Fibroblast of pulmonary artery (primary cell): ENCODE data around the gene ROBO3.
A peak's percentile ranks its signal among the peaks of the same experiment; 100 is the strongest.

Source experiments
- DNase-seq: peaks from one replicate; pipeline ENCODE4 v3.0.0-alpha.2; 2010; ENCODE audit warnings: low read depth
- H3K4me3 ChIP-seq: replicated peaks from 2 replicates; pipeline ENCODE4 v1.5.1; 2011; ENCODE audit warnings: low read depth, mild to moderate bottlenecking, control low read depth, low read length, moderate library complexity
- TF ChIP-seq, protein P1 (sequence below): IDR thresholded peaks from 2 replicates; pipeline ENCODE4 v1.5.1; 2011; ENCODE audit warnings: mild to moderate bottlenecking, control low read depth, low read length, inconsistent platforms; ENCODE audit errors: missing control alignments

Gene ROBO3

DNA sequence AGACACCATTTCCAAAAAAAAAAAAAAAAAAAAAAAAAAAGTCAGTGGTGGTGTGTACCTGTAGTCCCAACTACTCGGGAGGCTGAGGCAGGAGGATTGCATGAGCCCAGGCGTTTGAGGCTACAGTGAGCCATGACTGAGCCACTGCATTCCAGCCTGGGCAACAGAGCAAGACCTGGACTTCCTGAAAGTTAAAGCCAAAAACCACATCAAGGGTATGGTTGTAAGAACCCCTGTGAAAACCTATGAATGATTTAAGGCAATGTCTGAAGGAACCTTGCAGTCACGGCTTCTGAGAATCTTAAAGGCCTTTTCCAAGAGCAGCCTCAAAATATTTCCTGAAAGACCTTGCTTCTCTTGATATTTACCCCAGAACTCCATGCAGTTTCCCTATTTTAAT is 34.5 kb upstream of the ROBO3 start:
- TF ChIP-seq, protein P1, sequence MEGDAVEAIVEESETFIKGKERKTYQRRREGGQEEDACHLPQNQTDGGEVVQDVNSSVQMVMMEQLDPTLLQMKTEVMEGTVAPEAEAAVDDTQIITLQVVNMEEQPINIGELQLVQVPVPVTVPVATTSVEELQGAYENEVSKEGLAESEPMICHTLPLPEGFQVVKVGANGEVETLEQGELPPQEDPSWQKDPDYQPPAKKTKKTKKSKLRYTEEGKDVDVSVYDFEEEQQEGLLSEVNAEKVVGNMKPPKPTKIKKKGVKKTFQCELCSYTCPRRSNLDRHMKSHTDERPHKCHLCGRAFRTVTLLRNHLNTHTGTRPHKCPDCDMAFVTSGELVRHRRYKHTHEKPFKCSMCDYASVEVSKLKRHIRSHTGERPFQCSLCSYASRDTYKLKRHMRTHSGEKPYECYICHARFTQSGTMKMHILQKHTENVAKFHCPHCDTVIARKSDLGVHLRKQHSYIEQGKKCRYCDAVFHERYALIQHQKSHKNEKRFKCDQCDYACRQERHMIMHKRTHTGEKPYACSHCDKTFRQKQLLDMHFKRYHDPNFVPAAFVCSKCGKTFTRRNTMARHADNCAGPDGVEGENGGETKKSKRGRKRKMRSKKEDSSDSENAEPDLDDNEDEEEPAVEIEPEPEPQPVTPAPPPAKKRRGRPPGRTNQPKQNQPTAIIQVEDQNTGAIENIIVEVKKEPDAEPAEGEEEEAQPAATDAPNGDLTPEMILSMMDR = no peak
- no peak overlapping the region for H3K4me3 ChIP-seq
- DNase-seq = no peak

- TF ChIP-seq, protein P1 = no peak
- no peak for DNase-seq
Measured at GRCh38 chr11:124831897-124832296, 33.3 kb upstream of the ROBO3 start.

GRCh38 chr11:124832571-124832970 is 32.7 kb upstream of the ROBO3 start:
- TF ChIP-seq, protein P1 = no peak
- no peak for DNase-seq
- H3K4me3 ChIP-seq = no peak overlapping the region

More at GRCh38 chr11:124831897-124832296, 33.3 kb upstream of the ROBO3 start:
- no peak overlapping the region for H3K4me3 ChIP-seq

- H3K4me3 ChIP-seq = no peak overlapping the region
- TF ChIP-seq, protein P1 = no peak
- DNase-seq = no peak
Measured at GRCh38 chr11:124834526-124835180, 30.6 kb upstream of the ROBO3 start.

GRCh38 chr11:124835918-124836317 is 29.3 kb upstream of the ROBO3 start:
- H3K4me3 ChIP-seq = no peak overlapping the region
- DNase-seq = no peak
- TF ChIP-seq, protein P1 = no peak

GRCh38 chr11:124837491-124837856 is 27.8 kb upstream of the ROBO3 start:
- TF ChIP-seq, protein P1 = peak; percentile 79
- peak; percentile 93 for DNase-seq
- H3K4me3 ChIP-seq = no peak overlapping the region

DNA sequence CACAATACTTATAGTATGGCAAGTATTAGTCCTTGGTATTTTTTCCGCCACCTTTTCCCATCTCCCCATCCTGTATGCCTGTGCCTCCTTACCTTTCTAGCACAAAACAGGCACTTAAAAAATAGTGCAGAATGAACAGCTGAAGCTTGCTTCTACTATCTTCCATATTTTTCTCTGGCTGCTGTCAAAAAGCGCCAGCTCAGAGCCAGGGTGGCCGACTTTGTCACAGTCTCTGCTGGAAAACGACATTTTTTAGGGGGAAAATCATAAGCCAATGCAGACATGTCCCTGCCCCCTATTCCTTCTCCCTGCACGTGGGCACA is 26.5 kb upstream of the ROBO3 start:
- no peak overlapping the region for H3K4me3 ChIP-seq
- TF ChIP-seq, protein P1 = no peak
- DNase-seq = no peak
